ENCODE results near the gene C12orf57.
A peak's percentile ranks its signal among the peaks of the same experiment; 100 is the strongest.

The C12orf57 gene

DNA sequence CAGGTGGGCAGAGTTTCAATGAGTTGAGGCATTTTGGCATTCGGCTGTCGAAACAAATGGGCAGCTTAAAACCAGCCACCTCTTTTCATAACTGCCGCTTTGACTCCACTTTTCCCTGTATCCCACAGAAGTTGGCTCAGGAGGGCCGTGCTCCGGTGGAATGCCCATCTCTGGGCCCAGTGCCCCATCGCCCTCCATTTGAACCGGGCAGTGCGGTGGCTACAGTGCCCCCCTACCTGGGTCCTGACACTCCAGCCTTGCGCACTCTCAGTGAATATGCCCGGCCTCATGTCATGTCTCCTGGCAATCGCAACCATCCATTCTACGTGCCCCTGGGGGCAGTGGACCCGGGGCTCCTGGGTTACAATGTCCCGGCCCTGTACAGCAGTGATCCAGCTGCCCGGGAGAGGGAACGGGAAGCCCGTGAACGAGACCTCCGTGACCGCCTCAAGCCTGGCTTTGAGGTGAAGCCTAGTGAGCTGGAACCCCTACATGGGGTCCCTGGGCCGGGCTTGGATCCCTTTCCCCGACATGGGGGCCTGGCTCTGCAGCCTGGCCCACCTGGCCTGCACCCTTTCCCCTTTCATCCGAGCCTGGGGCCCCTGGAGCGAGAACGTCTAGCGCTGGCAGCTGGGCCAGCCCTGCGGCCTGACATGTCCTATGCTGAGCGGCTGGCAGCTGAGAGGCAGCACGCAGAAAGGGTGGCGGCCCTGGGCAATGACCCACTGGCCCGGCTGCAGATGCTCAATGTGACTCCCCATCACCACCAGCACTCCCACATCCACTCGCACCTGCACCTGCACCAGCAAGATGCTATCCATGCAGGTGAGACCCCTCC lies 5.2 kb upstream of the C12orf57 start:
- no peak for DNase-seq

GRCh38 chr12:6939191-6939540 lies 4.7 kb upstream of the C12orf57 start:
- no peak for DNase-seq

DNA sequence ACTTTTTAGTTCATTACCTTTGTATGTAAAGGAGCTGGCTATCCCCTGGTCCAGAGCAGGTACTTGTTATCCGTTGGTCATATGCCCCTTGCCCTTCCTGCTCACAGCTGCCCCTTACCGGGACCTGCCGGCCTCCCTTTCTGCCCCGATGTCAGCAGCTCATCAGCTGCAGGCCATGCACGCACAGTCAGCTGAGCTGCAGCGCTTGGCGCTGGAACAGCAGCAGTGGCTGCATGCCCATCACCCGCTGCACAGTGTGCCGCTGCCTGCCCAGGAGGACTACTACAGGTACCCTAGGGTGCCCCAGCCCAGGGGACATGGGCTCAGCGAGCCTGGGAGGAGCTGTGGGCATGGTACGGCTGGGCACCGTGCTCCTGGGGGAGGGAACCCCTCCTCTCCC lies 2.6 kb upstream of the C12orf57 start:
- no peak for DNase-seq

DNA sequence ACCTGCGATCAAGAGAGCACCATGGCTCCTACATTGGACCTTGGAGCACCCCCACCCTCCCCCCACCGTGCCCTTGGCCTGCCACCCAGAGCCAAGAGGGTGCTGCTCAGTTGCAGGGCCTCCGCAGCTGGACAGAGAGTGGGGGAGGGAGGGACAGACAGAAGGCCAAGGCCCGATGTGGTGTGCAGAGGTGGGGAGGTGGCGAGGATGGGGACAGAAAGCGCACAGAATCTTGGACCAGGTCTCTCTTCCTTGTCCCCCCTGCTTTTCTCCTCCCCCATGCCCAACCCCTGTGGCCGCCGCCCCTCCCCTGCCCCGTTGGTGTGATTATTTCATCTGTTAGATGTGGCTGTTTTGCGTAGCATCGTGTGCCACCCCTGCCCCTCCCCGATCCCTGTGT lies 2.0 kb upstream of the C12orf57 start:
- DNase-seq = no peak

DNA sequence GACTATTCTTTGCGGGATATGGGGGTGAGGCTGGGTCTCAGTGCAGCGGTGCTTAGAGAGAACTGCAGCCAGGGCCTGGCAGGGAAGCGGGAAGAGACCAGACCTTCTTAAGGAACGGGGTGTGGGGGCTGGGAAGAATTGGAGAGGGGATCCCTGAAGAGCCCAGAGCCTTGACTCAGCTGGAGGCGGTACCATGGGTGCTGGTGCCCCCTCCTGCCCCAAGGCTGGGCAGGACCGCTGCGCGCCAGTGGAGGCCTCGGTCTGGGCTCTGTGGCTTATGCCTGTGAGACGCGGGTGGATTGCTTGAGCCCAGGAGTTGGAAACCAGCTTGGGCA lies 1.5 kb upstream of the C12orf57 start:
- DNase-seq = no peak

DNA sequence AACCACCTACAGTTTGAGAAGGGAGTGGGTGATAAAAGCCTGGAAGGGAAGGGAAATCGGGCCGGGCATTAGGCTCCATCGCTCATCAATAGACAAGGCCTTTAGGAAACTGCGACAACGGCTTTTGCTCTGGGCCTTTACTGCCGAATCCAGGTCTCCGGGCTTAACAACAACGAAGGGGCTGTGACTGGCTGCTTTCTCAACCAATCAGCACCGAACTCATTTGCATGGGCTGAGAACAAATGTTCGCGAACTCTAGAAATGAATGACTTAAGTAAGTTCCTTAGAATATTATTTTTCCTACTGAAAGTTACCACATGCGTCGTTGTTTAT lies 467 bp upstream of the C12orf57 start:
- DNase-seq = peak; percentile 27 to 89

DNA sequence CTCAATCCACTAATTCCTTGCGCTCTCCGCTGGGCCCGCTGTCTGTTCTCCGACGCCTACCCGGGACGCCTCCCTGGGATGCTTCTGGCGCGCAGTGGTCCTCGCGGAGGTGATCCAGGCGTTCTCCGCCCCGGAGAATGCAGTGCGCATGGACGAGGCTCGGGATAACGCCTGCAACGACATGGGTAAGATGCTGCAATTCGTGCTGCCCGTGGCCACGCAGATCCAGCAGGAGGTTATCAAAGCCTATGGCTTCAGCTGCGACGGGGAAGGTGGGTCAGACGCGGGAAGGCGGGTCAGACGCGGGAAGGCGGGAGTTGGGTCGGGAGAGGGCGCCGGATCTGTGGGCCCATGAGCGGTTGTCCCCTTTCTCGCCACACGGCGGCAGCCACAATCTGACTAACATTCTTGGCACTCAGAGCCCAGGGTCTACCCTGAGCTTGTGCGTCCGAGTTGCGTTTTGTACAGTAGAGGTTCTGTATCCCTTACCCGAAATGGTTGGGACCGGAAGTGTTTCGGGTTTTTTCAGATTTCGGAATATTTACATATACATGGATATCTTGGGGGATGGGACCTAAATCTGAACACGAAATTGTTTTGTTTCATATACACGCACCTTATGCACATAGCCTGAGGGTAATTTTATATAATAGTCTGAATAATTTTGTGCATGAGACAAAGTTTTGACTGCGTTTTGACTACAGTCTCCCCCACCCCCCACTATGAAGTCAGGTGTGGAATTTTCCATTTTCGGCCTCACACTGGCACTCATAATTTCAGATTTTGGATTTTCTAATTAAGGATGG lies 762 bp downstream of the C12orf57 start:
- DNase-seq = peak; percentile 76 to 82

DNA sequence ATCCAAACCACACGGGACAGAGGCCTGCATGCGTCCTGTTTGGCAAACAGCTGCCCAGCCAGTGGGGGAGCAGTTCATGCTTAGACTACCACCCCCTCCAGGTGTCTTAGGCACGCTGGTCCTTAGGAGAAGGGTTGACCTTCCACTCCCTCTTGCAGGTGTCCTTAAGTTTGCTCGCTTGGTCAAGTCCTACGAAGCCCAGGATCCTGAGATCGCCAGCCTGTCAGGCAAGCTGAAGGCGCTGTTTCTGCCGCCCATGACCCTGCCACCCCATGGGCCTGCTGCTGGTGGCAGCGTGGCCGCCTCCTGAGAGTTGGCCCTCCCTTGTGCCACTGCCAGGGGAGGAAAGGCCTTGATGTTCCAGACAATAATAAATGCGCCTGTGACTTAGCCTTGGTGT lies 1.8 kb downstream of the C12orf57 start:
- no peak for DNase-seq

DNA sequence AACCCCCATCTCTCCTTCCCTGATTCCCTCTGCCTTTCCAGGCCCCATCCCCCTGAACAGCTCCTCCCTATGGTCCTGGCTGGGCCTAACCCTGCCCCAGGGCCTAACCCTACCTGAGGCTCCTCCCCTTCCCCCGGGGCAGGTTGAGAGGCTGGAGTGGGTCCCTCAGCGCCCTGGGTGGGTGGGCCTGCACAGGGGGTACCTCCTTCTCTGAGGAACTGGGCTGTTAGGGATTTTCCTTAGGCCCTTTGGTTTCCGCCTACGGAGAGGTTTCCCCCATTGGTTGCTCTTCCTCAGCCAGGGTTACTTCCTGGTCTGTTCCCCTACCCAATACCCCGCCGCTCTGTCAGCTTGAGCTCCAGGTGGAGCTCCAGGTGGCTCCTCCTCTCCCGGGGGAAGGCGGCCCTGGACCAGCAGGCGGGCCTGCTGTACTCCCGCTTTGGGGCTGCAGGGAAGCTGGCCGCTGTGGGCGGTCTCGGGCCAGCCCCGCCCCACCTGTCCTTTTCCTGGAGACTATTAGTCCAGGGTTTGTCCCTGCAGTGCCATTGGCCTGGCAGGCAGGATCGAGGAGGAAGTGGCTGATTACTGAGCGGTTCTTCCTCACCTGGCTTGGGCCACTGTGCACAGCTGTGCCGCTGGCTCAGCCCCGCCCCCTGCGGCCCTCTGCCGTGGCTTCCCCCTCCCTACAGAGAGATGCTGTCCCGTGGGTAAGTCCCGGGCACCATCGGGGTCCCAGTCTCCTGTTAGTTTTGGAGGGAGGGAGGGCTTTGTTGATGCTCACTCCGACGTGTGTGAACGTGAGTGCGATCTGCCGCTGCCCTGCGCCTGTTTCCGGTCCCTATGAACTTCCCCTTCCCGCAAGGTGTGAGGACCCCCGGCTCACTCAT lies 2.5 kb downstream of the C12orf57 start:
- no peak for DNase-seq

DNA sequence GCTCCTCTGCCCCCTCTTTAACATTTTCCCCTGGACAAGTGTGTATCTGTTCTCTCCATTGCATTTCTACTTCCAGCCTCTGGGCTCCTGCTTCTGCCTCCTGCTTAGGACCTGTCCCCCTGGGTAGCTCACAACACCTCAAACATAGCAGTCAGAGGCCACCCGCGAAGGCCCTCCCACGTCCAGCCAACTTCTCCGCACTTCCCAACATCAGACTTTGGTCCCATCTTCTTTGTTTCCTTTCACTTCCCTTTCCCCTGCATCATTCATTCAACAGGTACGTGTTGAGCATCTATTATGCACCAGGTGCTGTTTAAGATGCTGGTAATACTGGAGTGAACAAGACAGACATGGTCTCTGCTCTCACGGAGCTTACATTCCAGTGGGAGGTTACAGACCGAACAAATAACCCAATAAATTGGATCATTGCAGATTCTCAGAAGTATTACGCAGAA lies 3.1 kb downstream of the C12orf57 start:
- DNase-seq = no peak

DNA sequence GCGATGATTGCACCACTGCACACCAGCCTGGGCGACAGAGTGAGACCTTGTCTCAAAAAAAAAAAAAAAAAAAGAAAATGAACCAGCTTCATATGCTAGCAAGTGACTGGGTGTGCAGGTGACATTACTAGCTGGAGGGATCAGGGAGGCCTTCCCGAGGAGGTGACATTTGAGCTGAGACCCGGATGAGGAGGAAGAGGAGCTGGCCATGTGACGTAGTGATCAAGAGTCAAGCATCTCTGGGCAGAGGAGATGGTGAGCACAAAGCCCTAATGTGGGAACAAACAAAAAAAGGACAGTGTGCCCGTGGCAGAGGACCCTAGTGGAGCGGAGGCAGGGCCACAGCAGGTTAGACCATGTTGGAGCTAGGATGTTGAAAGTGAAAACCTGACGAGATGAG lies 3.8 kb downstream of the C12orf57 start:
- no peak for DNase-seq

GRCh38 chr12:6948873-6949594 lies 5.2 kb downstream of the C12orf57 start:
- no peak for DNase-seq

DNA sequence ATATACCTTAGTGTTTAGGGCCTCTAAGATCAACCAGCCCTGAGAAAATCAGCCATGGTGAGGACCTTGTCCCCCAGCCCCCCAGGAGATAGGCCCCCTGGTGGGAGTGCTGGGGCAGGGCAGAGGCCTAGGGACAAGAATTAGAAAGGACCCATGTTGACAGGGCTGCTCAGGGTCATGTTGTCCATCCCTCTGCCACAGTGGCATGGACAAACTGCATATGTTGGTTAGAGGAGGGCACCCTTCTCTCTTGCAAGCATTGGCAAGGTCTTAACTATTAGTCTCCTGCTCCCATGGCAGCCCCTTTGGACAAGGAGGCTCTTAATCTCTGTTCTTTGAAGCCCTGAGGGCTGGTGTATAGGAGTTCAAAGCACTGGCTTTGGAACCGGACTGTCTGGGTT lies 6.6 kb downstream of the C12orf57 start:
- DNase-seq = no peak

DNA sequence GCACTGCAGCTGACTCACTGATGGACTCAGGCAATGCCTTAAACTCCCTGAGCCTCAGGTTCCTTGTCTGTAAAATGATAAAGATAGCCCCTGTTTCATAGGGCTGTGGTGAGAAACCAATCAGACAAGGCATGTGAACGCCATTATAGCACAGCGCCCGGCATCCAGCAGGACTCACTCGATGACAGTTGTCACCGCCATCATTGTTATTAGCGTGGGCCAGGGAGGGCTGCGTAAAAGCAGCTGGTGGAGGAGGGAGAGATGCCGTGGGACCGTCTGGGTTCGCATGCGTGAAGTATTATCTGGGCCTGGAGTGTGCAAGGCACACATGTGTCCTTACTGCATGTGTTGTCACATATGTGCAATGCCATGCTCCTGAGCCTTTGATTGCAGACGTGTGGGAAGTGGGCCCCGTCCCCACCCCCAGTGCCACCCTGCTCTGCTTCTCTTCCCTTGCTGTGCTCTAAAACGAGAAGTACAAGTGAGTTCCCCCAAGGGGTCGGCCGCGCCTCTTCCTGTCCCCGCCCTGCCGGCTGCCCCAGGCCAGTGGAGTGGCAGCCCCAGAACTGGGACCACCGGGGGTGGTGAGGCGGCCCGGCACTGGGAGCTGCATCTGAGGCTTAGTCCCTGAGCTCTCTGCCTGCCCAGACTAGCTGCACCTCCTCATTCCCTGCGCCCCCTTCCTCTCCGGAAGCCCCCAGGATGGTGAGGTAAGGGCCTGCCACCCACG lies 7.2 kb downstream of the C12orf57 start, which contains the start of gene PTPN6:
Gene PTPN6 (plus strand): TSS at position 546 of the 730 bp plus-strand sequence. CDS start 157 bp downstream, at position 703.
- DNase-seq = peak; percentile 56 to 68

DNA sequence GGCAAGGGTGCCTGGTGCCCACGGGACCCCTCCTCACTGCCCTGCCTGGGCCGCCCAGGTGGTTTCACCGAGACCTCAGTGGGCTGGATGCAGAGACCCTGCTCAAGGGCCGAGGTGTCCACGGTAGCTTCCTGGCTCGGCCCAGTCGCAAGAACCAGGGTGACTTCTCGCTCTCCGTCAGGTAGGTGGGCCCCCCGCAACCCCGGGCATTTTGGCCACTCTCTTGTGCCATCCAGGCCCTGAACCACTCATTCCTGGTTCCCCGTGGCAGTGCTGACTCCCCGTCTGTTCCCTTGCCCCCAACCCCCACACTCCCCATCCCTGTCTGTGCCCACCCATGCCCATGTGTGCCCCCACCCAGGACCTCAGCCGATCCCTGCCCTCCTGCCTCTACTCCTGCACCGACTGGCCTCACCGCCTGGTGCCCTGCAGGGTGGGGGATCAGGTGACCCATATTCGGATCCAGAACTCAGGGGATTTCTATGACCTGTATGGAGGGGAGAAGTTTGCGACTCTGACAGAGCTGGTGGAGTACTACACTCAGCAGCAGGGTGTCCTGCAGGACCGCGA lies 7.8 kb downstream of the C12orf57 start:
- no peak for DNase-seq

DNA sequence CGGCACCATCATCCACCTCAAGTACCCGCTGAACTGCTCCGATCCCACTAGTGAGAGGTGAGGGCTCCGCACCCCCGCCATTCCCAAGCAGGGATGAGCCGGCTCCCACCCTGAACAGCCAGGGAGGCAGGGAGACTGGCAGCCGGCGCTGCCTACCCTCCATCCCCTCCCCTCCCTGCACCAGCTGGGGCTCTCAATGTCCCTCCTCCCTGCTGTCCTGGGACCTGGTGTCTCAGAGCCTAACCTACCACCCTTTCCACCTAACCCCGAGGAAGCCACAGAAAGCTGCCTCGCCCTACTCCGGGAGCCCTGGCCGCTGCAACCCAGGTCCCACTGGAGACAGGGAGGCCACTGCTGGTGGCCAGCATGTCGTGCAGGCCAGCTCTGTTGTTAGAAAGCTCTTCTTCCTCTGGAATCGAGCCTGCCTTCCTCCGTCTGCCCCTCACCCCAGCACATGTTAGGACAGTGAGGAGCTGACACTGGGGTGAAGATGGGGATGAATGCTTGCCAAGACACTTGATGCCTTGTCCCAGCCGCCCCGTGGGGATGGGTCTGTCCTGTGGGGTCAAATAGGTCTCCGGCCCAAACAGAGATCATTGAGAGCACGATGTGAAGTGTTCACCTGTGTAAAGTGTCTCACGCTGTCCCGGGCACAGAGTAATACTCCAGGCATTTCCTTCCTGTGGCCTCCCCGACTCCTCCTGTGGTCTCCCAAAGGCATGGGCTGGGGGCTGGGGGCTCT lies 8.5 kb downstream of the C12orf57 start:
- no peak for DNase-seq

- DNase-seq = no peak
Measured at GRCh38 chr12:6952863-6953441, 9.1 kb downstream of the C12orf57 start.

- peak; percentile 95 to 98 for DNase-seq
Measured at GRCh38 chr12:6953442-6954315, 9.9 kb downstream of the C12orf57 start.
